Breast epithelium (tissue), 3 donors: Measurements from ENCODE around the gene IFT80.

Experiments
- POLR2AphosphoS5 ChIP-seq, 3 donors: sonication (generic); formaldehyde crosslinking; IDR thresholded peaks; one replicate each; pipeline ENCODE4 v1.6.1; 2017; ENCODE audit warnings: antibody characterized with exemption in 3 of 3
- TF ChIP-seq, protein P1 (sequence below), 3 donors: fragments of 450-650 bp; IDR thresholded peaks; one replicate each; pipeline ENCODE4 v1.5.1; 2016 to 2017; ENCODE audit warnings: antibody characterized with exemption in 3 of 3, mild to moderate bottlenecking in 3 of 3, moderate library complexity in 3 of 3

DNA sequence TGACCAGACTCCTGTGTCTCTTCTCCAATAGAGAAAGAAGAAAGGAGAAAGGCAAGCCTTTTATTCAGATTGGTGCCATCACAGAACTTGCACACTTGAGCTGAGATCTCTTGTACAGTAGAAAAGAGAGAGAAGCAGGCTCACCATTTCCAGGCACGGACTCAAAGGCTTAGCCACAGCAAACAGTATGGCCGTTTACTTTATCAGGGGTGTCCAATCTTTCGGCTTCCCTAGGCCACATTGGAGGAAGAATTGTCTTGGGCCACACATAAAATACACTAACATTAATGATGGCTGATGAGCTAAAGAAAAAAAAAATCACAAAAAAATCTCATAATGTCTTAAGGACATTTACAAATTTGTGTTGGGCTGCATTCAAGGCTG is 5.0 kb downstream of the IFT80 start:
- TF ChIP-seq, protein P1, sequence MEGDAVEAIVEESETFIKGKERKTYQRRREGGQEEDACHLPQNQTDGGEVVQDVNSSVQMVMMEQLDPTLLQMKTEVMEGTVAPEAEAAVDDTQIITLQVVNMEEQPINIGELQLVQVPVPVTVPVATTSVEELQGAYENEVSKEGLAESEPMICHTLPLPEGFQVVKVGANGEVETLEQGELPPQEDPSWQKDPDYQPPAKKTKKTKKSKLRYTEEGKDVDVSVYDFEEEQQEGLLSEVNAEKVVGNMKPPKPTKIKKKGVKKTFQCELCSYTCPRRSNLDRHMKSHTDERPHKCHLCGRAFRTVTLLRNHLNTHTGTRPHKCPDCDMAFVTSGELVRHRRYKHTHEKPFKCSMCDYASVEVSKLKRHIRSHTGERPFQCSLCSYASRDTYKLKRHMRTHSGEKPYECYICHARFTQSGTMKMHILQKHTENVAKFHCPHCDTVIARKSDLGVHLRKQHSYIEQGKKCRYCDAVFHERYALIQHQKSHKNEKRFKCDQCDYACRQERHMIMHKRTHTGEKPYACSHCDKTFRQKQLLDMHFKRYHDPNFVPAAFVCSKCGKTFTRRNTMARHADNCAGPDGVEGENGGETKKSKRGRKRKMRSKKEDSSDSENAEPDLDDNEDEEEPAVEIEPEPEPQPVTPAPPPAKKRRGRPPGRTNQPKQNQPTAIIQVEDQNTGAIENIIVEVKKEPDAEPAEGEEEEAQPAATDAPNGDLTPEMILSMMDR (IDR thresholded peaks at IDR 0.05): no peak
- no peak for TF ChIP-seq POLR2AphosphoS5 (IDR thresholded peaks at IDR 0.05)
